SK-N-SH (cell line): ENCODE results near the gene C17orf100. TPM values are rescaled to one million over a fixed set of nuclear protein-coding genes. Genes with fewer than 3 reads are reported as not detected.

ENCODE experiments used
- CTCF ChIA-PET: fragments of 300-600, 350-600 bp; formaldehyde crosslinking; extraction: SDS; loops from one replicate; lab custom pipeline; 2021; lab: Yijun Ruan, JAX
- POLR2A ChIA-PET: fragments of 350-600 bp; sonication (Branson Sonifier 250); formaldehyde crosslinking; extraction: SDS; loops from one replicate; lab custom pipeline; 2020; ENCODE audit warnings: antibody characterized with exemption, inconsistent platforms; lab: Yijun Ruan, JAX
- DNase-seq: peaks from one replicate; pipeline ENCODE4 v3.0.0; 2012
- H2AFZ ChIP-seq: fragments of 200-600 bp; sonication (generic); 2 replicates; pipeline ENCODE4 v1.8.1; 2016; ENCODE audit warnings: antibody characterized with exemption, mild to moderate bottlenecking, low read depth
- H3F3A ChIP-seq: fragments of 200-600 bp; sonication (generic); replicated peaks from 2 replicates; pipeline ENCODE3; 2016; ENCODE audit warnings: antibody characterized with exemption, mild to moderate bottlenecking; ENCODE audit not compliant: insufficient read depth
- H3K27ac ChIP-seq, 2 experiments: fragments of 200-500 bp in 1 of 2; fragments of 200-600 bp in 1 of 2; sonication (Bioruptor generic) in 1 of 2; sonication (generic), shearing (Covaris generic) in 1 of 2; 2 replicates each; pipeline versions ENCODE4 v1.5.1 to v1.6.1; 2014 to 2016; ENCODE audit warnings: low read depth in 2 of 2, inconsistent platforms in 1 of 2, low read length in 1 of 2, mild to moderate bottlenecking in 1 of 2, mixed read lengths in 1 of 2
- H3K27me3 ChIP-seq: fragments of 200-600 bp; sonication (generic), shearing (Covaris generic); 2 replicates; pipeline ENCODE4 v1.6.1; 2016; ENCODE audit warnings: mixed run types; ENCODE audit not compliant: insufficient read depth
- H3K36me3 ChIP-seq, 2 experiments: fragments of 200-500 bp in 1 of 2; fragments of 200-600 bp in 1 of 2; sonication (Bioruptor generic) in 1 of 2; sonication (generic) in 1 of 2; replicated peaks in 1 of 2; 2 replicates each; pipeline versions ENCODE3 to v1.5.1; 2014 to 2016; ENCODE audit warnings: low read length in 1 of 2, mild to moderate bottlenecking in 1 of 2; ENCODE audit not compliant: insufficient read depth in 2 of 2, control insufficient read depth in 1 of 2
- H3K4me1 ChIP-seq, 2 experiments: fragments of 200-500 bp in 1 of 2; fragments of 200-600 bp in 1 of 2; sonication (Bioruptor generic) in 1 of 2; sonication (generic), shearing (Covaris generic) in 1 of 2; 2 replicates each; pipeline versions ENCODE4 v1.5.1 to v1.6.1; 2014 to 2016; ENCODE audit warnings: low read depth in 1 of 2, low read length in 1 of 2, mixed run types in 1 of 2; ENCODE audit not compliant: insufficient read depth in 2 of 2, control insufficient read depth in 1 of 2
- H3K4me2 ChIP-seq: fragments of 200-600 bp; sonication (generic), shearing (Covaris generic); 2 replicates; pipeline ENCODE4 v1.6.1; 2017; ENCODE audit warnings: mixed run types
- H3K4me3 ChIP-seq, 2 experiments: fragments of 200-500 bp in 1 of 2; fragments of 200-600 bp in 1 of 2; sonication (Bioruptor generic) in 1 of 2; sonication (generic), shearing (Covaris generic) in 1 of 2; 2 replicates each; pipeline versions ENCODE4 v1.5.1 to v1.8.1; 2014 to 2016; ENCODE audit warnings: low read depth in 2 of 2, inconsistent platforms in 1 of 2, low read length in 1 of 2, mild to moderate bottlenecking in 1 of 2, mixed read lengths in 1 of 2, moderate library complexity in 1 of 2
- H3K79me2 ChIP-seq: fragments of 200-600 bp; sonication (generic); 2 replicates; pipeline ENCODE4 v1.8.1; 2017; ENCODE audit warnings: mild to moderate bottlenecking; ENCODE audit not compliant: insufficient read depth
- H3K9ac ChIP-seq: fragments of 200-600 bp; sonication (generic); 2 replicates; pipeline ENCODE4 v1.6.1; 2017; ENCODE audit warnings: mixed run types
- H3K9me2 ChIP-seq: fragments of 200-600 bp; sonication (generic); 2 replicates; pipeline ENCODE4 v1.6.1; 2017; ENCODE audit warnings: mixed run types
- H3K9me3 ChIP-seq: fragments of 200-600 bp; sonication (generic); 2 replicates; pipeline ENCODE4 v1.6.1; 2017; ENCODE audit warnings: mixed run types, mild to moderate bottlenecking, moderate library complexity
- H4K20me1 ChIP-seq: fragments of 200-600 bp; sonication (generic); 2 replicates; pipeline ENCODE4 v1.6.1; 2017; ENCODE audit warnings: mild to moderate bottlenecking, mixed run types; ENCODE audit not compliant: insufficient read depth
- ELF1 ChIP-seq: IDR thresholded peaks from 2 replicates; pipeline ENCODE4 v1.4.0; 2012
- EP300 ChIP-seq, 2 experiments: IDR thresholded peaks; 2 replicates each; pipeline versions ENCODE4 v1.4.0 to v1.6.1; 2012; ENCODE audit warnings: borderline replicate concordance in 1 of 2, low read depth in 1 of 2, low read length in 1 of 2
- EZH2phosphoT487 ChIP-seq: fragments of 200-600 bp; sonication (generic); IDR thresholded peaks from 2 replicates; pipeline ENCODE4 v1.6.1; 2017; ENCODE audit warnings: low read depth, mixed run types, mild to moderate bottlenecking, antibody characterized with exemption, moderate library complexity, borderline replicate concordance
- FOXM1 ChIP-seq: IDR thresholded peaks from 2 replicates; pipeline ENCODE4 v1.4.0; 2012; ENCODE audit warnings: low read depth, mild to moderate bottlenecking
- GABPA ChIP-seq: IDR thresholded peaks from 2 replicates; pipeline ENCODE4 v1.4.0; 2012; ENCODE audit warnings: low read depth, mild to moderate bottlenecking
- GATA2 ChIP-seq: sonication (generic); formaldehyde crosslinking; IDR thresholded peaks from 2 replicates; pipeline ENCODE4 v1.5.0; 2020; ENCODE audit warnings: mild to moderate bottlenecking, missing genetic modification reagents
- JUND ChIP-seq: IDR thresholded peaks from 2 replicates; pipeline ENCODE4 v1.4.0; 2012
- MAX ChIP-seq: IDR thresholded peaks from 2 replicates; pipeline ENCODE4 v1.4.0; 2012; ENCODE audit warnings: low read depth
- NRF1 ChIP-seq: IDR thresholded peaks from 2 replicates; pipeline ENCODE4 v1.6.1; 2012; ENCODE audit warnings: low read depth, mild to moderate bottlenecking, low read length
- POLR2AphosphoS5 ChIP-seq: IDR thresholded peaks from 2 replicates; pipeline ENCODE4 v1.6.1; 2012; ENCODE audit warnings: low read depth, low read length
- RAD21 ChIP-seq: IDR thresholded peaks from 2 replicates; pipeline ENCODE4 v1.6.1; 2012; ENCODE audit warnings: mild to moderate bottlenecking, low read length
- RCOR1 ChIP-seq: fragments of 150-350 bp; IDR thresholded peaks from 2 replicates; pipeline ENCODE4 v1.6.1; 2017; ENCODE audit warnings: antibody characterized with exemption, low read length
- SIN3A ChIP-seq: IDR thresholded peaks from 2 replicates; pipeline ENCODE4 v1.6.1; 2012; ENCODE audit warnings: low read depth, mild to moderate bottlenecking, low read length, moderate library complexity, borderline replicate concordance
- SMC3 ChIP-seq: IDR thresholded peaks from 2 replicates; pipeline ENCODE4 v1.6.1; 2012; ENCODE audit warnings: low read depth, low read length, improper control_type of control experiment
- TAF1 ChIP-seq: IDR thresholded peaks from 2 replicates; pipeline ENCODE4 v1.6.1; 2012; ENCODE audit warnings: low read depth, mild to moderate bottlenecking, low read length, moderate library complexity, borderline replicate concordance
- TCF12 ChIP-seq: IDR thresholded peaks from 2 replicates; pipeline ENCODE4 v1.4.0; 2012
- USF2 ChIP-seq: fragments of 150-350 bp; IDR thresholded peaks from 2 replicates; pipeline ENCODE4 v1.6.1; 2017; ENCODE audit warnings: antibody characterized with exemption, low read length, low read depth, borderline replicate concordance
- ZBTB33 ChIP-seq: IDR thresholded peaks from 2 replicates; pipeline ENCODE4 v1.4.0; 2012; ENCODE audit warnings: low read depth, borderline replicate concordance
- WGBS: methylation state at CpG from one replicate; pipeline ENCODE4 v1.1.6; 2017; ENCODE audit warnings: low lambda C conversion rate; 5-methylcytosine and 5-hydroxymethylcytosine counted together
- polyA plus RNA-seq, 3 experiments: library from polyadenylated mRNA; depleted of rRNA; stranded (reverse); fragments of >200 nt; gene quantifications; 2 replicates each; pipeline ENCODE4 v1.2.3, GENCODE V29; 2012

Gene C17orf100
- polyA plus RNA-seq, 1 of the 3 experiments (the other 2 are of a cell fraction): 2.6 TPM

- no peak for TF ChIP-seq POLR2AphosphoS5
- TF ChIP-seq GABPA: no peak
- no peak for TF ChIP-seq RAD21
- TF ChIP-seq TCF12: no peak
- no peak for TF ChIP-seq NRF1
- TF ChIP-seq MAX: no peak
- TF ChIP-seq SIN3A: no peak
- TF ChIP-seq TAF1: no peak
- TF ChIP-seq EP300 (IDR thresholded peaks at IDR 0.05; ENCODE audit: borderline replicate concordance in 1 of 2, low read depth in 1 of 2, low read length in 1 of 2): no peak
- no peak for TF ChIP-seq GATA2 (CRISPR knock-in tag)
- no peak for TF ChIP-seq ELF1
- no peak for TF ChIP-seq FOXM1
- TF ChIP-seq SMC3: no peak
- TF ChIP-seq EZH2phosphoT487: no peak
- no peak for TF ChIP-seq ZBTB33
- TF ChIP-seq RCOR1: no peak
- no peak for TF ChIP-seq JUND
- Histone ChIP-seq H3K4me3 (no peak overlapping the region), H3K4me1 (no peaks in the 10 kb centered on the region; a peak in 1 of 4 replicates), H3K27ac (no peak overlapping the region), H4K20me1 (peaks cover 7% of the 10 kb centered on the region; the same call in 1 of the 2 replicates), H2AFZ (no peak overlapping the region), H3F3A (peaks cover 6% of the 10 kb centered on the region), H3K9ac (no peak overlapping the region), H3K79me2 (peaks cover 23% of the 10 kb centered on the region; the same call in 1 of the 2 replicates), H3K36me3 (peaks cover 80 to 82% of the 10 kb centered on the region in 2 experiments), H3K4me2 (no peak overlapping the region), H3K9me3 (no peaks in the 10 kb centered on the region), H3K9me2 (no peaks in the 10 kb centered on the region), H3K27me3 (no peaks in the 10 kb centered on the region)
- CTCF ChIA-PET: no interaction called here
- DNase-seq: no peak
- 95% methylated on average over 3 of the region's 3 CpGs for WGBS
- POLR2A ChIA-PET: no interaction called here
These were observed 27.6 kb upstream of the C17orf100 start for GRCh38 chr17:6623941-6624340.

- no peaks in the 10 kb centered on the region; a peak in 1 of 4 replicates for H3K4me1 ChIP-seq
- POLR2A ChIA-PET: no interaction called here
- no peaks in the 10 kb centered on the region for H3K27me3 ChIP-seq
- no peak overlapping the region for H3K9ac ChIP-seq
- no peak for DNase-seq
- peaks cover 32% of the 10 kb centered on the region; the same call in 1 of the 2 replicates for H3K79me2 ChIP-seq
- H4K20me1 ChIP-seq: peaks cover 7% of the 10 kb centered on the region; the same call in 1 of the 2 replicates
- no peak overlapping the region for H3K4me2 ChIP-seq
- H3K9me3 ChIP-seq: no peaks in the 10 kb centered on the region
- no peak overlapping the region for H3K27ac ChIP-seq
- CTCF ChIA-PET: interaction anchor here (0.7 kb wide), 1 partner anchor 52 kb away, joined by 3 read pairs; no protein-coding TSS in a partner anchor
- no peaks in the 10 kb centered on the region for H3F3A ChIP-seq
- 93% methylated on average over 6 of the region's 6 CpGs for WGBS
- H3K36me3 ChIP-seq: peaks cover 79 to 82% of the 10 kb centered on the region in 2 experiments
- H3K4me3 ChIP-seq: no peak overlapping the region
- H3K9me2 ChIP-seq: no peaks in the 10 kb centered on the region
- H2AFZ ChIP-seq: no peak overlapping the region
- no peak for TF ChIP-seq USF2
- no peak for TF ChIP-seq ZBTB33
These were observed 24.9 kb upstream of the C17orf100 start for GRCh38 chr17:6626616-6627015.
